Astrocyte of the cerebellum (primary cell): ENCODE measurements around the gene GAPDHS.

Experiments used
- DNase-seq: peaks from one replicate; pipeline ENCODE4 v3.0.0-alpha.2; 2011; ENCODE audit warnings: low read depth
- H3K4me3 ChIP-seq: 2 replicates; pipeline ENCODE4 v1.5.1; 2011; ENCODE audit warnings: mild to moderate bottlenecking, low read depth, low read length, moderate library complexity
- CTCF ChIP-seq: IDR thresholded peaks from 2 replicates; pipeline ENCODE4 v1.5.1; 2012; ENCODE audit warnings: low read length, low read depth, moderate library complexity, mild to moderate bottlenecking; ENCODE audit errors: missing control alignments
- in situ Hi-C: cut with HindIII; loops from 2 replicates; pipeline ENCODE4 v1.10.0; 2017; ENCODE audit warnings: low sequenced_read_pairs

The GAPDHS gene

GRCh38 chr19:35559281-35559659, 26.0 kb downstream of the GAPDHS start:
- in situ Hi-C loops, result no loop called here
- H3K4me3 ChIP-seq, result no peak overlapping the region
- no peak for TF ChIP-seq CTCF
- DNase-seq, result no peak

- no peak overlapping the region for H3K4me3 ChIP-seq
- no peak for TF ChIP-seq CTCF
- in situ Hi-C loops, result no loop called here
- DNase-seq, result no peak
Observed at GRCh38 chr19:35559781-35560180, 26.5 kb downstream of the GAPDHS start.

GRCh38 chr19:35560271-35560670, 27.0 kb downstream of the GAPDHS start:
- in situ Hi-C loops, result no loop called here
- DNase-seq, result no peak
- no peak for TF ChIP-seq CTCF
- H3K4me3 ChIP-seq, result no peak overlapping the region

- in situ Hi-C loops, result no loop called here
- H3K4me3 ChIP-seq, result no peak overlapping the region
- TF ChIP-seq CTCF, result no peak
- no peak for DNase-seq
Observed at GRCh38 chr19:35560677-35561076, 27.4 kb downstream of the GAPDHS start.

GRCh38 chr19:35561436-35561835, 28.2 kb downstream of the GAPDHS start:
- TF ChIP-seq CTCF, result no peak
- in situ Hi-C loops, result no loop called here
- H3K4me3 ChIP-seq, result no peak overlapping the region
- no peak for DNase-seq

GRCh38 chr19:35562336-35562735, 29.1 kb downstream of the GAPDHS start:
- DNase-seq, result no peak
- TF ChIP-seq CTCF, result no peak
- no peak overlapping the region for H3K4me3 ChIP-seq
- in situ Hi-C loops, result no loop called here

GRCh38 chr19:35562776-35563175, 29.5 kb downstream of the GAPDHS start:
- no peak for TF ChIP-seq CTCF
- in situ Hi-C loops, result no loop called here
- DNase-seq, result no peak
- H3K4me3 ChIP-seq, result no peak overlapping the region
